HepG2 (cell line): ENCODE measurements around the gene SERPINB6. TPM values are rescaled to one million over a fixed set of nuclear protein-coding genes. Genes with fewer than 3 reads are reported as not detected.
A peak's percentile ranks its signal among the peaks of the same experiment; 100 is the strongest.

Experiments
- ATAD3A ChIP-seq: sonication (generic); formaldehyde crosslinking; IDR thresholded peaks from 2 replicates; pipeline ENCODE4 v1.4.0; 2020; ENCODE audit warnings: missing genetic modification reagents
- CBX1 ChIP-seq: IDR thresholded peaks from one replicate; pipeline ENCODE4 v1.6.1; 2016; ENCODE audit warnings: antibody characterized with exemption, low read depth
- KDM6A ChIP-seq: IDR thresholded peaks from 2 replicates; pipeline ENCODE4 v1.6.1; 2016; ENCODE audit warnings: low read depth
- MED8 ChIP-seq: sonication (generic); formaldehyde crosslinking; IDR thresholded peaks from 2 replicates; pipeline ENCODE4 v1.8.1; 2023; ENCODE audit warnings: mild to moderate bottlenecking, missing genetic modification reagents; ENCODE audit not compliant: insufficient replicate concordance
- MEIS2 ChIP-seq: sonication (generic); formaldehyde crosslinking; IDR thresholded peaks from 2 replicates; pipeline ENCODE4 v1.9.0; 2021; ENCODE audit warnings: mild to moderate bottlenecking, missing genetic modification reagents
- NFAT5 ChIP-seq: sonication (generic); formaldehyde crosslinking; IDR thresholded peaks from 2 replicates; pipeline ENCODE4 v1.4.0; 2020; ENCODE audit warnings: missing genetic modification reagents
- PLRG1 ChIP-seq: fragments of 450-650 bp; conservative IDR thresholded peaks from 2 replicates; pipeline ENCODE4 v1.6.1; 2016
- REPIN1 ChIP-seq: sonication (generic); formaldehyde crosslinking; IDR thresholded peaks from 2 replicates; pipeline ENCODE4 v1.8.0; 2022; ENCODE audit warnings: missing genetic modification reagents, low read depth, mild to moderate bottlenecking, borderline replicate concordance
- STAT5B ChIP-seq: sonication (generic); formaldehyde crosslinking; IDR thresholded peaks from 2 replicates; pipeline ENCODE4 v1.4.0; 2020; ENCODE audit warnings: missing genetic modification reagents
- ZBTB2 ChIP-seq: sonication (generic); formaldehyde crosslinking; IDR thresholded peaks from 2 replicates; pipeline ENCODE4 v1.8.0; 2022; ENCODE audit warnings: low read depth, missing genetic modification reagents
- ZGPAT ChIP-seq: IDR thresholded peaks from 2 replicates; pipeline ENCODE4 v1.6.1; 2016; ENCODE audit warnings: mild to moderate bottlenecking
- ZNF160 ChIP-seq: sonication (generic); formaldehyde crosslinking; IDR thresholded peaks from 2 replicates; pipeline ENCODE4 v1.8.0; 2022; ENCODE audit warnings: mild to moderate bottlenecking, inconsistent platforms, missing genetic modification reagents
- ZNF225 ChIP-seq: sonication (generic); formaldehyde crosslinking; IDR thresholded peaks from 2 replicates; pipeline ENCODE4 v1.4.0; 2020; ENCODE audit warnings: mild to moderate bottlenecking, missing genetic modification reagents
- ZNF235 ChIP-seq: sonication (generic); formaldehyde crosslinking; IDR thresholded peaks from 2 replicates; pipeline ENCODE4 v1.8.1; 2023; ENCODE audit warnings: mild to moderate bottlenecking, missing genetic modification reagents, borderline replicate concordance
- ZNF256 ChIP-seq: sonication (generic); formaldehyde crosslinking; conservative IDR thresholded peaks from 2 replicates; pipeline ENCODE4 v1.4.0; 2020; ENCODE audit warnings: missing genetic modification reagents
- ZNF326 ChIP-seq: sonication (generic); formaldehyde crosslinking; IDR thresholded peaks from 2 replicates; pipeline ENCODE4 v1.4.0; 2020; ENCODE audit warnings: missing genetic modification reagents, borderline replicate concordance
- ZNF329 ChIP-seq: sonication (generic); formaldehyde crosslinking; IDR thresholded peaks from 2 replicates; pipeline ENCODE4 v1.9.0; 2021; ENCODE audit warnings: low read depth, mild to moderate bottlenecking, missing genetic modification reagents
- ZNF543 ChIP-seq: sonication (generic); formaldehyde crosslinking; IDR thresholded peaks from 2 replicates; pipeline ENCODE4 v1.4.0; 2020; ENCODE audit warnings: mild to moderate bottlenecking, missing genetic modification reagents
- ZNF570 ChIP-seq: sonication (generic); formaldehyde crosslinking; IDR thresholded peaks from 2 replicates; pipeline ENCODE4 v1.4.0; 2020; ENCODE audit warnings: mild to moderate bottlenecking, missing genetic modification reagents, borderline replicate concordance
- ZNF605 ChIP-seq: sonication (generic); formaldehyde crosslinking; IDR thresholded peaks from 2 replicates; pipeline ENCODE4 v1.8.0; 2022; ENCODE audit warnings: mild to moderate bottlenecking, missing genetic modification reagents
- ZNF720 ChIP-seq: sonication (generic); formaldehyde crosslinking; IDR thresholded peaks from 2 replicates; pipeline ENCODE4 v1.4.0; 2020; ENCODE audit warnings: missing genetic modification reagents
- ZNF761 ChIP-seq: sonication (generic); formaldehyde crosslinking; conservative IDR thresholded peaks from 2 replicates; pipeline ENCODE4 v1.4.0; 2020; ENCODE audit warnings: mild to moderate bottlenecking, missing genetic modification reagents
- ZSCAN22 ChIP-seq: sonication (generic); formaldehyde crosslinking; IDR thresholded peaks from 2 replicates; pipeline ENCODE4 v1.4.0; 2020; ENCODE audit warnings: mild to moderate bottlenecking, missing genetic modification reagents
- polyA plus RNA-seq, 8 experiments: library from polyadenylated mRNA; depleted of rRNA in 3 of 8; stranded (reverse) in 7 of 8; unstranded in 1 of 8; fragments of >200 nt; fragmentation: Illumina TruSeq in 4 of 8; extraction: Trizol in 4 of 8; gene quantifications; 2 replicates each; pipeline versions ENCODE4 v1.2.1 to v1.2.3, GENCODE V29; 2011 to 2016; ENCODE audit warnings: low read depth in 4 of 8, missing spikeins in 1 of 8, mixed read lengths in 1 of 8; ENCODE audit not compliant: insufficient read depth in 1 of 8
- total RNA-seq, 5 experiments: library from RNA; depleted of rRNA; stranded (reverse); fragments of >200 nt; fragmentation: Illumina TruSeq; extraction: Trizol; gene quantifications; 2 replicates each; pipeline ENCODE4 v1.2.3, GENCODE V29; 2016; ENCODE audit warnings: low read depth in 1 of 5

Gene SERPINB6
- total and polyA plus RNA-seq, 2 of the 13 experiments (the other 11 are each of a cell fraction or from before 2014, with no cell fraction given) = 38.2 to 61.3 TPM

- TF ChIP-seq ZBTB2 (peak; percentile 52; the same call in 1 of the 2 replicates), ZSCAN22 (CRISPR knock-in tag) (no peak), ZNF326 (CRISPR knock-in tag) (no peak), KDM6A (CRISPR knock-in tag) (no peak), ZNF543 (CRISPR knock-in tag) (no peak), MEIS2 (CRISPR knock-in tag) (no peak), ZNF329 (CRISPR knock-in tag) (0 out of 2 replicates have a peak, but pooled peaks have one; percentile 72), ZNF720 (no peak), NFAT5 (CRISPR knock-in tag) (no peak), ZNF605 (no peak), CBX1 (peak; percentile 54), PLRG1 (no peak), ZNF256 (CRISPR knock-in tag) (0 out of 2 replicates have a peak, but pooled peaks have one; percentile 57), ZNF235 (CRISPR knock-in tag) (no peak), ZNF225 (CRISPR knock-in tag) (peak; percentile 22; the same call in 1 of the 2 replicates), ATAD3A (CRISPR knock-in tag) (no peak), MED8 (no peak), ZNF160 (CRISPR knock-in tag) (no peak), ZNF570 (CRISPR knock-in tag) (no peak), ZGPAT (CRISPR knock-in tag) (peak; percentile 12), STAT5B (CRISPR knock-in tag) (no peak), REPIN1 (CRISPR knock-in tag) (peak; percentile 50; the same call in 1 of the 2 replicates), ZNF761 (CRISPR knock-in tag) (peak; percentile 6; the same call in 1 of the 2 replicates)
These were observed 28.5 kb upstream of the SERPINB6 start, which contains the start of gene NQO2 (continued) for GRCh38 chr6:2999618-3000557.
